Measurements from ENCODE around the gene UGT1A3.

UGT1A3 gene

DNA sequence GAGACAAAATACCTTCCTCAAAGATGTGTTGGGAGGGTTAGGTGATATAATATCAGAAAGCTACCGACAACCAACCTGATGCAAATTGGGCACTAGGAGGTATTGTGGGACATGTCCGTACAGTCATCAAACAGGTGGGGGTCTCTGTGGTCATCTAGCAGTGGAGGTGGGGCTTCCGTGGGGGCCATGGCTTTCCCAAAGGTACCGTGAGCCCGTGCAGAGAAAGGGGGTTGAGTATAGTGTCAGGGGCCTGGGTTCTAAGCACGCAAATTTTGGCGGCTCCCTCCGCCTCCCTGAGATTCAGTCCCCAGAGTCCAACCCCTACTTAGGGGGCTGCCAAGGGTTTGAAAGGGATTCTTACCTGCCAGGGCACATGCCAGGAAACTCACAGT lies 92.9 kb downstream of the UGT1A3 start:
- DNase-seq (ENCODE audit: low spot score), result no peak
- ChIA-PET POLR2A (ENCODE audit: low non-redundant PET) (no interaction called here), CTCF (no interaction called here)
- no peak overlapping the region for H3K27ac ChIP-seq
- TF ChIP-seq, protein P1, sequence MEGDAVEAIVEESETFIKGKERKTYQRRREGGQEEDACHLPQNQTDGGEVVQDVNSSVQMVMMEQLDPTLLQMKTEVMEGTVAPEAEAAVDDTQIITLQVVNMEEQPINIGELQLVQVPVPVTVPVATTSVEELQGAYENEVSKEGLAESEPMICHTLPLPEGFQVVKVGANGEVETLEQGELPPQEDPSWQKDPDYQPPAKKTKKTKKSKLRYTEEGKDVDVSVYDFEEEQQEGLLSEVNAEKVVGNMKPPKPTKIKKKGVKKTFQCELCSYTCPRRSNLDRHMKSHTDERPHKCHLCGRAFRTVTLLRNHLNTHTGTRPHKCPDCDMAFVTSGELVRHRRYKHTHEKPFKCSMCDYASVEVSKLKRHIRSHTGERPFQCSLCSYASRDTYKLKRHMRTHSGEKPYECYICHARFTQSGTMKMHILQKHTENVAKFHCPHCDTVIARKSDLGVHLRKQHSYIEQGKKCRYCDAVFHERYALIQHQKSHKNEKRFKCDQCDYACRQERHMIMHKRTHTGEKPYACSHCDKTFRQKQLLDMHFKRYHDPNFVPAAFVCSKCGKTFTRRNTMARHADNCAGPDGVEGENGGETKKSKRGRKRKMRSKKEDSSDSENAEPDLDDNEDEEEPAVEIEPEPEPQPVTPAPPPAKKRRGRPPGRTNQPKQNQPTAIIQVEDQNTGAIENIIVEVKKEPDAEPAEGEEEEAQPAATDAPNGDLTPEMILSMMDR (conservative IDR thresholded peaks at IDR 0.05; ENCODE audit: low read depth), result no peak

DNA sequence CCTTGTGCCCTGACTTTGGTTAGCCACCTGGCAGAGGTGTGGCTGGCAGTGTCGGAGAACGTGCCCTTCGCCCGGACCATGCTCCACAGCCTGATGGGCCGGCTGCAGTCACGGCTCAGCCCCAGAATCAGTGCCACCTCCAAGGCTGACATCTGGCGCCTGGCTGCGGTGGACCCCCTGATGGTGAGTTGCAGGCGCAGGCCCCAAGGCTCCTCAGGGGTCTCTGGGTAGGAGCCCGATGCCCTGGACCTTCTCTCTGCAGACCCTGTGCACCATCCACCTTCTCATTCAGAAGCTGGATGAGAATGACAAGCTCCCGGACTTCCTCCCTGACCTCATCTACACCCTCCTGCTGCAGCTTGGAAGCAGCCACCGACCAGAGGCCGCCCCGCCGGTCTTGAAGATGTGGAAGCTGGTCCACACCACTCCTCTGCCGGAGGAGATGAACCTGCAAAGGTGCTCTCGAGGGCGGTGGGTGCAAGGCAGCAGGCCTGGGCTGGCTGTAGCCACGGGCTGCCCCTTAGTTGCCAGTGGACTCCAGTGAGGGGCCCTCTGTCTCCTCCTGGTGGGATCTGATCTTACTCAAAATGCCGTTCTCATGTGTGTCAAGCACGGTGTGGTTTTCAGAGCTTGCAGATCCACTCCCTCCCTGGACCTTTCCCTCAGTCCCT lies 93.4 kb downstream of the UGT1A3 start:
- CTCF ChIA-PET, result interaction anchor here (0.7 kb wide), 1 partner anchor 1208 kb away, joined by 3 read pairs; no protein-coding TSS in a partner anchor
- TF ChIP-seq, protein P1 (conservative IDR thresholded peaks at IDR 0.05; ENCODE audit: low read depth), result no peak
- no peak overlapping the region for H3K27ac ChIP-seq
- POLR2A ChIA-PET (ENCODE audit: low non-redundant PET), result no interaction called here
- DNase-seq (ENCODE audit: low spot score), result no peak
